Stimulated activated CD8-positive, alpha-beta memory T cell treated with anti-CD3 and anti-CD28 coated beads, Interleukin-2, amount 100 ng/mL, for 48 hours (primary cell): ENCODE measurements around the gene OR6P1.

Experiments
- DNase-seq, 2 donors: peaks; one replicate each; pipeline ENCODE4 v3.0.0-alpha.2; 2020; ENCODE audit warnings: low read depth in 2 of 2

Gene OR6P1

GRCh38 chr1:158516966-158517365 lies 53.4 kb downstream of the OR6P1 start:
- no peak for DNase-seq
